ENCODE results near the gene IRF3.
A peak's percentile ranks its signal among the peaks of the same experiment; 100 is the strongest.
"Not testable (repeated sequence)": the region's sequence is repeated elsewhere in the genome, so short reads cannot be mapped to it uniquely, and the experiment has no call there.

IRF3 gene

GRCh38 chr19:49646586-49646985 lies 19.1 kb downstream of the IRF3 start:
- no peak for DNase-seq (ENCODE audit: low spot score)

GRCh38 chr19:49645995-49646394 lies 19.7 kb downstream of the IRF3 start:
- no peak for DNase-seq (ENCODE audit: low spot score)

- DNase-seq (ENCODE audit: low spot score), result no peak
Measured at GRCh38 chr19:49645592-49645991, 20.1 kb downstream of the IRF3 start.

- no peak for DNase-seq (ENCODE audit: low spot score)
Measured at GRCh38 chr19:49643466-49643865, 22.2 kb downstream of the IRF3 start.

- DNase-seq (ENCODE audit: low spot score), result no peak
Measured at GRCh38 chr19:49642492-49643035, 23.1 kb downstream of the IRF3 start.

GRCh38 chr19:49641688-49642491 lies 23.8 kb downstream of the IRF3 start, which contains the start of gene SCAF1:
Gene SCAF1 (plus strand): TSS chr19:49642209. CDS start chr19:49645027, 2,818 bp downstream.
- DNase-seq (ENCODE audit: low spot score), result peak; percentile 100

GRCh38 chr19:49640113-49640898 lies 25.4 kb downstream of the IRF3 start, which contains the start of gene RRAS:
Gene RRAS (minus strand): TSS chr19:49640143. CDS start chr19:49640098, 45 bp downstream.
- DNase-seq (ENCODE audit: low spot score), result peak; percentile 100

GRCh38 chr19:49639401-49640112 lies 26.1 kb downstream of the IRF3 start:
- no peak for DNase-seq (ENCODE audit: low spot score)

GRCh38 chr19:49637821-49638738 lies 27.6 kb downstream of the IRF3 start:
- DNase-seq (ENCODE audit: low spot score), result no peak

- no peak for DNase-seq (ENCODE audit: low spot score)
Measured at GRCh38 chr19:49636233-49636932, 29.3 kb downstream of the IRF3 start.

GRCh38 chr19:49635530-49636232 lies 30.0 kb downstream of the IRF3 start:
- no peak for DNase-seq (ENCODE audit: low spot score)

GRCh38 chr19:49633273-49633672 lies 32.4 kb downstream of the IRF3 start:
- not testable (repeated sequence) for DNase-seq (ENCODE audit: low spot score)

GRCh38 chr19:49632576-49632975 lies 33.1 kb downstream of the IRF3 start:
- no peak for DNase-seq (ENCODE audit: low spot score)

GRCh38 chr19:49631610-49632192 lies 34.0 kb downstream of the IRF3 start:
- no peak for DNase-seq (ENCODE audit: low spot score)

- DNase-seq (ENCODE audit: low spot score), result no peak
Measured at GRCh38 chr19:49631014-49631588, 34.6 kb downstream of the IRF3 start.

GRCh38 chr19:49629659-49630058 lies 36.0 kb downstream of the IRF3 start:
- no peak for DNase-seq (ENCODE audit: low spot score)

GRCh38 chr19:49626226-49626625 lies 39.4 kb downstream of the IRF3 start:
- no peak for DNase-seq (ENCODE audit: low spot score)

- DNase-seq (ENCODE audit: low spot score), result no peak
Measured at GRCh38 chr19:49624967-49625910, 40.4 kb downstream of the IRF3 start.

Measured in CD4-positive, alpha-beta T cell treated with Interleukin-6 at 100 ng/mL for 8 hours (primary cell).